OCI-M2 (cell line): ENCODE measurements around the gene HCFC2.
"Not testable (repeated sequence)": the region's sequence is repeated elsewhere in the genome, so short reads cannot be mapped to it uniquely, and the experiment has no call there.

Source experiments
- DNase-seq: peaks from one replicate; lab custom pipeline; 2025; ENCODE audit not compliant: unreplicated experiment; lab: John Stamatoyannopoulos, UW

The HCFC2 gene

DNA sequence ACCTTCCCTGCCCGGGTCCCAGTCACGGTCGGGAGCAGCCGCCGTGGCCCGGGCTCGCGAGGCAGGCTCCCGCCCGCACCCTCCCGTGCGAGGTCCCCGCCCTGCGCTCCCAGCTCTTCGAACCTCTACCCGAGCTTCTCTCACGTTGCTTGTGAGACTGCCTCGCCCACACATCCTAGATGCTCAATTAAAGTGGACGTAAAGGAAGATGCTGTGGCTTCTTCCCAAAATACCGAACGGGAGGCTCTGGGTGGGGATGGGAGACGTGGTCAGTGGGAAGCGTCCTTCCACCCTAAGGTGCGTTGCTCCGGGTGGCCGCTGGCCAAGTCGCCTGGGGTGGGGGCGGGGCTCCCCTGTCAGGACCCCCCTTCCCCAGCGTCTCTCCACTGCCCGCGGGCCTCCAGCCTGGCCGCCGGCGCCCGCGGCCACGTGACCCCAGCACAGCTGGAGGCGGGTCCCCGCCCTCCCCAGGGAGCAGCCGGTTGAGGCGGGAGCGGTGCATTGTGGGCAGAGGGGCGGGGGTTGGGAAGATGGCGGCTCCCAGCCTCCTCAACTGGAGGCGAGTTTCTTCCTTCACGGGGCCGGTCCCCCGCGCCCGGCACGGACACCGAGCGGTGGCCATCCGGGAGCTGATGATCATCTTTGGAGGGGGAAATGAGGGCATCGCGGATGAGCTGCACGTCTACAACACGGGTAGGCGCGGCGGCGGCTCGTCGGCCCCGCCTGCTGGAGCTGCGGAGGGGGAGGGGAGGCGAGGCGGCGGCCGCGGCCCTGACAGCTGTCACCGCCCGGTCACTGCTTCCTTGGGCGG is at the start of gene HCFC2:
Gene HCFC2 (plus strand): TSS at position 501 of the 811 bp plus-strand sequence. CDS start 30 bp downstream, at position 531.
- DNase-seq: peak; percentile 34

- DNase-seq: not testable (repeated sequence)
Observed at GRCh38 chr12:104021862-104022261, 42.5 kb upstream of the HCFC2 start.

DNA sequence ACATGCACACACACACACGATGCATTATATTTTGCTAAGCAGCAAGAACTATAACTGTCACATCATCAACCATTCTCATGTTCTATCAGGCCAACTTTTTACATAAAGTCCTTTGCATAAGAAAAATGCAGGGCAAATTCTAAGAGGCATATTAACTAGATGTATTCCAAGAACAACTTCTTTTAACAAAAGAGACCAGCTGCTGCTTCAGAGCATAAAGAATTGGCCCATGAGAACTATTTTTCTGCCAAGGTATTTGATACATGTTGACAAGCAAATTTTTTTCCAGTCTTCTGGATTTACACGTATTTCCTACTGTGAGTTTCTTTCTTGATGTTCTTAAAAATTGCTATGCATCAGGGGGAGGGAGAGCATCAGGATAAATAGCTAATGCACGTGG is 41.5 kb upstream of the HCFC2 start:
- DNase-seq: no peak

- no peak for DNase-seq
Observed at GRCh38 chr12:104023710-104024109, 40.6 kb upstream of the HCFC2 start.

DNA sequence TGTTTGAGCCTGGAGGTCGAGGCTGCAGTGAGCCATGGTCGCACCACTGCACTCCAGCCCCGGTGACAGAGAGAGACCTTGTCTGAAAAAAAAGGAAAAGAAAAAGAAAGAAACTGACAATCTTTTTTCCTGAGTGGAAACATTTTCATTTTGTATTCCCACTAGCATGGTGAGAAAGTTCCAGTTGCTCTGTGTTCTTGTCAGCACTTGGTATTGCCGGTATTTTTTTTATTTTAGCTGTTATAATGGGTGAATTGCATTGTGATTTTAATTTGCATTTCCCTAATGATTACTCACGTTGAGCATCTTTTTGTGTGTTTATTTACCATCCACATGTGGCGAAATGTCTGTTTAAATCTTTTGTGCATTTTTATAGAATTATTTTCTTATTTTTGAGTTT is 40.0 kb upstream of the HCFC2 start:
- no peak for DNase-seq

GRCh38 chr12:104025771-104026170 is 38.6 kb upstream of the HCFC2 start:
- no peak for DNase-seq

DNA sequence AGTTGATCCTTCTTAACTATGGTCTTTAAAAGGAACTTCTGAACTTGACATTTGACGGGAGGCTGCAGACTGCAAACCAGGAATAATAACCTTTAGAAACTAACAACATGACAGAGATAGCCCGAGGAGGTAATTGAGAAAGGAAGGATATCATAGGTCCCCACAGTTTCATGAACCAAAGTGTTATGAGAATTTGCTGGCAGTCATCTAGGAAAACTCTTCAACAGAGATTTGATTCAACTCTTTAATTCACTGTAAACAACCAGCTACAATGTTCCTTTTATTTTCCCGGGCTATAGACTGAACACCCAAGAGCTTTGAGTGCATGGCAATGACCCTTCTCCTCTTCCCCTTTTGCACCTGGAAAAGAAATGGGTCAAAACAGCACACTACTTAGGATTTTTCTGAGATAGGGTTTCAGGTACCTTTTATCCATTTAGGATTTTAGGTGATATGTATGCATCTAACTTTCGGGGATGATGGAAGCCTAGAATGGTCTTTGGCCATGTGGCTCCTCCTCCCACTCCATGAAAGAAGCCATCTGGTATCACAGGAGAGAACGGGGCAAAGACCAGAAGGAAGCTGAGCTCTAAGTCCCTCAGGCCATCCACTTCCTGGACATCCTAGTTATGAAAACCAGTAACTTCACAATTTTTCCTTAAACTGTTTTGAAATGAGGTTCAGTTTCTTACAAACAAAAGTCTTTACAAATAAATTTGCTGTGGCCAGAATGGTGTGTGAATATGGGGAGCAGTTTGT is 37.3 kb upstream of the HCFC2 start:
- no peak for DNase-seq

DNA sequence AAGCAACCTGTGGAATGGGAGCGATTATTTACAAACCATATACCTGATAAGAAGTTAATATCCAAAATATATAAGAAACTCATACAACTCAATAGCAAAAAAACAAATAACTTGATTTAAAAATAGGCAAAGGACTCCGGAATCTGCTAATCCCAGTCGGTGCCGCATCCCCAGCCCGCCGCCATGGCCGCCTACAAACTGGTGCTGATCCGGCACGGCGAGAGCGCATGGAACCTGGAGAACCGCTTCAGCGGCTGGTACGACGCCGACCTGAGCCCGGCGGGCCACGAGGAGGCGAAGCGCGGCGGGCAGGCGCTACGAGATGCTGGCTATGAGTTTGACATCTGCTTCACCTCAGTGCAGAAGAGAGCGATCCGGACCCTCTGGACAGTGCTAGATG is 33.7 kb upstream of the HCFC2 start:
- DNase-seq: not testable (repeated sequence)

DNA sequence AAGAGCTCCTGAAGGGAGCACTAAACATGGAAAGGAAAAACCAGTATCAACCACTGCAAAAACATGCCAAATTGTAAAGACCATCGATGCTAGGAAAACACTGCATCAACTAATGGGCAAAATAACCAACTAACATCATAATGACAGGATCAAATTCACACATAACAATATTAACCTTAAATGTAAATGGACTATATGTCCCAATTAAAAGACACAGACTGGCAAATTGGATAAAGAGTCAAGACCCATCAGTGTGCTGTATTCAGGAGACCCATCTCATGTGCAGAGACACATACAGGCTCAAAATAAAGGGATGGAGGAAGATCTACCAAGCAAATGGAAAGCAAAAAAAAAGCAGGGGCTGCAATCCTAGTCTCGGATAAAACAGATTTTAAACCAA is 28.2 kb upstream of the HCFC2 start:
- DNase-seq: not testable (repeated sequence)

GRCh38 chr12:104039769-104040168 is 24.6 kb upstream of the HCFC2 start:
- DNase-seq: not testable (repeated sequence)

DNA sequence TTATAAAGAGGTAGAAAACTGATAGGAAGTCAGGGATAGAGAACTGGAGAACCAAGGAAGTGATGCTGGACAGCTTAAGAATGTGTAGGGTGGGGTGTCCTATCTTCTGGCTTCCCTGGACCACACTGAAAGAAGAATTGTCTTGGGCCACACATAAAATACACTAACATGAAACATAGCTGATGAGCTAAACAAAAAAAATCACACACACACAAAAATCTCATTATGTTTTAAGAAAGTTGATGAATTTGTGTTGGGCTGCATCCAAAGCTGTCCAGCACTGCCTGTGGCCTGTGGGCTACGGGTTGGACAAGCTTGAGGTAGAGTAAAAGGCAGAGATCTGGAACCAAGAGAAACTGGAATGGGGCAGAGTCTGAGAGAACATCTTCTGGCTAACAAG is 21.8 kb upstream of the HCFC2 start:
- no peak for DNase-seq

GRCh38 chr12:104044158-104044557 is 20.2 kb upstream of the HCFC2 start:
- DNase-seq: no peak

- no peak for DNase-seq
Observed at GRCh38 chr12:104046306-104046705, 18.0 kb upstream of the HCFC2 start.

GRCh38 chr12:104048162-104048561 is 16.2 kb upstream of the HCFC2 start:
- no peak for DNase-seq

DNA sequence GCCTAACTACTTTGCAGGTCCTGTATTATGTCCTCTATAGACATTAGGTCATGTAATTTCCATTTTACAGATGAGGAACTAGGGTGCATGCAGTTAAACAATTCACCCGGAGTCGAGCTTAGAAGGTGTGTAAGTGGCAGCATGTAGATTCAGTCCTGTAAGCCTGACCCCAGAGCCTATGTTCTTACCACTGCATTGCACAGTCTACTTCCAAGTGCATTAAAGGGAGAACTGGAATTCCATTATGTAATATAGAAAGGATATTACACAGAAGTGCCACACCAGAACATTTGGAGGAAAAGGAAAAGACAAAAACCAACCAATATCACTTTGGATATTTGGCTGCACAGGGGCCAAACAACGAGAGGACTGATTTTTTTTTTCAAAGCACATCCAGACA is 15.5 kb upstream of the HCFC2 start:
- DNase-seq: no peak

- no peak for DNase-seq
Observed at GRCh38 chr12:104049278-104049902, 14.9 kb upstream of the HCFC2 start.

DNA sequence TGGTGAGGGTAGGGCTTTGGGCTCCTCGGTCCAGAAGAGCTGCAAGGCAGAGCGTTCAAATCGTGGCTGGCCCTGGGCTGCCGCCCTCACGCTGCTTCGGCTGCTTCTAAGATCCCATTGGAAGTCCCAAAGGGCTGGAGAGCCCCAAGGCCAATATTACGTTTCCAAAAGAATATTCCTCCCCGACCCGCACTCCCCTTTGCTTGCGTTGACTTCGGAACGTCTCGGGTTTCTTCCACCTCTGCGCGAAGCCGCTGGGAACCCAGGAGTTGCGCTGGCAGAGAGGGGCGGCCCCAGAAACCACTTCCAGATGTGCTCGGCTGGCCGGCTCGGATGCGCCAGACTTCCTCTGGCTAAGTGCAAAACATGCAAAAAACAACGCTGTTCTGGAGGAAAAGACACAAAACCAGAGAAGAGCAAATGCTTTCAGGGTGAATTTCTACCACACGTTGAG is 14.4 kb upstream of the HCFC2 start, which contains the start of gene GLT8D2:
Gene GLT8D2 (minus strand): TSS at position 285 of the 454 bp plus-strand sequence. CDS start 30,539 bp downstream, outside the sequence.
- DNase-seq: no peak

- DNase-seq: no peak
Observed at GRCh38 chr12:104050436-104050835, 13.9 kb upstream of the HCFC2 start.

- DNase-seq: no peak
Observed at GRCh38 chr12:104054681-104055346, 9.5 kb upstream of the HCFC2 start.

GRCh38 chr12:104055686-104056388 is 8.5 kb upstream of the HCFC2 start:
- DNase-seq: no peak
